Neural crest cell (in vitro differentiated cells): ENCODE data around the gene PTTG1IP. TPM values are rescaled to one million over a fixed set of nuclear protein-coding genes. Genes with fewer than 3 reads are reported as not detected.
A peak's percentile ranks its signal among the peaks of the same experiment; 100 is the strongest.

Source experiments
- DNase-seq: peaks from one replicate; pipeline ENCODE4 v3.0.0; 2021; ENCODE audit warnings: low read depth, mixed read lengths, low spot score
- H3K27ac Mint-ChIP-seq: one replicate; pipeline ENCODE4 v1.8.0; 2021; ENCODE audit warnings: mild to moderate bottlenecking, mixed read lengths; ENCODE audit not compliant: unreplicated experiment
- H3K27me3 Mint-ChIP-seq: 2 replicates; pipeline ENCODE4 v1.8.0; 2021; ENCODE audit warnings: low read depth, mild to moderate bottlenecking, mixed read lengths
- H3K36me3 Mint-ChIP-seq: 2 replicates; pipeline ENCODE4 v1.8.0; 2021; ENCODE audit warnings: low read depth, mild to moderate bottlenecking, mixed read lengths
- H3K4me1 Mint-ChIP-seq: 2 replicates; pipeline ENCODE4 v1.8.0; 2021; ENCODE audit warnings: mixed read lengths
- H3K4me3 Mint-ChIP-seq: one replicate; pipeline ENCODE4 v1.8.0; 2021; ENCODE audit warnings: mild to moderate bottlenecking, mixed read lengths
- H3K9me3 Mint-ChIP-seq: 2 replicates; pipeline ENCODE4 v1.8.0; 2021; ENCODE audit warnings: mixed read lengths
- total RNA-seq: library from RNA; stranded (reverse); gene quantifications from 2 replicates; pipeline ENCODE4 v1.2.1, GENCODE V29; 2021
- TF ChIP-seq, protein P1 (sequence below): fragments of 200-600 bp; sonication (generic); conservative IDR thresholded peaks from 2 replicates; pipeline ENCODE4 v1.5.0; 2021; ENCODE audit warnings: antibody characterized with exemption, mild to moderate bottlenecking

The PTTG1IP gene
- total RNA-seq, 1 donor from 2014 or later, result 164 TPM

DNA sequence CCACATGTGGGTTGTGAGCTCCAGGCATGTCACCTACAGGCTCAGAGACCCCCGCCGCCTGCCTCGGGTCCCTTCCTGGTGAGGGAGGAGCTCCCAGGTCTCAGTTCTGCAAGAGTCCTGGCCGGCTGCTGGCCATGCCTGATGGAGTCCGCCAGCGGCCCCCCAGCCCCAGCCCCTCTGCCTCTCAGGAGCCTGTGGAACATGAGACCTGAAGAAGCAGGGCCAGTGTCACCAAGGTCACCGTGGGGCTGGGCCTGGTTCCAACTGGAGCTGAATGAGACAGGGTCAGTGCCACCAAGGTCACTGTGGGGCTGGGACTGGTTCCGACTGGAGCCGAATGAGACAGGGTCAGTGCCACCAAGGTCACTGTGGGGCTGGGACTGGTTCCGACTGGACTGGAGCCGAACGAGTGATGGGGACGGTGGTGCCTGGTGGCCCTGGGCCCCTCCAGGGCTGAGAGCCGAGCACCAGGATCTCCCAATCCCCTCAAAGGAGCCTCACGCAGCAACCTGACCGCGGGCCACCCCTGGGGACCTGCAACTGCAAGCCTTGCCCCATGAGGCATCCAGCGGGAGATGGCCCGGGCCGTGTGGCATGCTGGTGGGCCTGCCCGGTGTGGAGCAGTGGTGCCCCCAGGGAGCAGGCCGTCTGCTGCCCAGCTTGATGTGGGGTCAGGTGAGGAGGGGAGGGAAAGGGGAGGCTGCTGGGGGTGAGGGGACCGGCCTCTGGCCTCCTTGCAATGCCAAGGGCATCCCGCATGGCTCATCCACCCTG is 14.5 kb upstream of the PTTG1IP start:
- no peak for DNase-seq
- Mint-ChIP-seq H3K36me3 (no peaks in the 10 kb centered on the region), H3K27ac (no peak overlapping the region), H3K9me3 (no peaks in the 10 kb centered on the region), H3K27me3 (peaks cover 3% of the 10 kb centered on the region), H3K4me1 (no peaks in the 10 kb centered on the region), H3K4me3 (no peak overlapping the region)
- TF ChIP-seq, protein P1, sequence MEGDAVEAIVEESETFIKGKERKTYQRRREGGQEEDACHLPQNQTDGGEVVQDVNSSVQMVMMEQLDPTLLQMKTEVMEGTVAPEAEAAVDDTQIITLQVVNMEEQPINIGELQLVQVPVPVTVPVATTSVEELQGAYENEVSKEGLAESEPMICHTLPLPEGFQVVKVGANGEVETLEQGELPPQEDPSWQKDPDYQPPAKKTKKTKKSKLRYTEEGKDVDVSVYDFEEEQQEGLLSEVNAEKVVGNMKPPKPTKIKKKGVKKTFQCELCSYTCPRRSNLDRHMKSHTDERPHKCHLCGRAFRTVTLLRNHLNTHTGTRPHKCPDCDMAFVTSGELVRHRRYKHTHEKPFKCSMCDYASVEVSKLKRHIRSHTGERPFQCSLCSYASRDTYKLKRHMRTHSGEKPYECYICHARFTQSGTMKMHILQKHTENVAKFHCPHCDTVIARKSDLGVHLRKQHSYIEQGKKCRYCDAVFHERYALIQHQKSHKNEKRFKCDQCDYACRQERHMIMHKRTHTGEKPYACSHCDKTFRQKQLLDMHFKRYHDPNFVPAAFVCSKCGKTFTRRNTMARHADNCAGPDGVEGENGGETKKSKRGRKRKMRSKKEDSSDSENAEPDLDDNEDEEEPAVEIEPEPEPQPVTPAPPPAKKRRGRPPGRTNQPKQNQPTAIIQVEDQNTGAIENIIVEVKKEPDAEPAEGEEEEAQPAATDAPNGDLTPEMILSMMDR, result no peak

DNA sequence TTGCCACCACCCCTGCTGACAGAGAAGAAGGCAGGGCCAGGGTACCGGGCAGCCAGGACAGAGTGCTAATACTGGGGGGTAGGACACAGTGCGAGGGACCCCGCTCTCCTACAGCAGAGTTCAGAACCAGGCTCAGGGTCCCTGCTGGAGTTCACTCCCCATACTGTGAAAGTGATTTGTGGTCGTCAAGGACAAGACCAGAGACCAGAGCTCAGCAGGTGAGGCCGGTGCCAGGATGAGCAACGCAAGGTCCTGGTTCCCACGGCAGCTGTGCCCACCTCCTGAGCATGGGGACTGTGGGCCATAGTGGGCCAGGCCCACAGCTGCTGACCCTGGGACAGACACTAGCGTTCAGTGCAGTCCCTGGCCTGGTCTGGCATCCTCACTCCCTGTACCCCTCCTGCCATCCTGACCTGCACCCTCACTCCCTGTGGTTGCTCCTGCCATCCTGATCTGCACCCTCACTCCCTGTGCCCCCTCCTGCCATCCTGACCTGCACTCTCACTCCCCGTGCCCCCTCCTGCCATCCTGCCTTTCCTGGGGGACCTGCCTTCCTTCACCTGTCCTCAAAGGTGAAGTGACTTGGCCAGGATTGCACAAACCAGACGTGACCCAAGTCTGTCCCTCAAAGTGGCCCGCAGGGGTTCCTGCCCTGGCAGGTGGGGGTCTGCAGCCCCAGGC is 13.8 kb upstream of the PTTG1IP start:
- no peaks in the 10 kb centered on the region for H3K36me3 Mint-ChIP-seq
- no peak for DNase-seq
- H3K9me3 Mint-ChIP-seq, result no peaks in the 10 kb centered on the region
- H3K4me1 Mint-ChIP-seq, result no peaks in the 10 kb centered on the region
- peaks cover 3% of the 10 kb centered on the region for H3K27me3 Mint-ChIP-seq
- H3K27ac Mint-ChIP-seq, result peak overlapping the region; percentile 78
- H3K4me3 Mint-ChIP-seq, result no peak overlapping the region
- TF ChIP-seq, protein P1, result no peak

DNA sequence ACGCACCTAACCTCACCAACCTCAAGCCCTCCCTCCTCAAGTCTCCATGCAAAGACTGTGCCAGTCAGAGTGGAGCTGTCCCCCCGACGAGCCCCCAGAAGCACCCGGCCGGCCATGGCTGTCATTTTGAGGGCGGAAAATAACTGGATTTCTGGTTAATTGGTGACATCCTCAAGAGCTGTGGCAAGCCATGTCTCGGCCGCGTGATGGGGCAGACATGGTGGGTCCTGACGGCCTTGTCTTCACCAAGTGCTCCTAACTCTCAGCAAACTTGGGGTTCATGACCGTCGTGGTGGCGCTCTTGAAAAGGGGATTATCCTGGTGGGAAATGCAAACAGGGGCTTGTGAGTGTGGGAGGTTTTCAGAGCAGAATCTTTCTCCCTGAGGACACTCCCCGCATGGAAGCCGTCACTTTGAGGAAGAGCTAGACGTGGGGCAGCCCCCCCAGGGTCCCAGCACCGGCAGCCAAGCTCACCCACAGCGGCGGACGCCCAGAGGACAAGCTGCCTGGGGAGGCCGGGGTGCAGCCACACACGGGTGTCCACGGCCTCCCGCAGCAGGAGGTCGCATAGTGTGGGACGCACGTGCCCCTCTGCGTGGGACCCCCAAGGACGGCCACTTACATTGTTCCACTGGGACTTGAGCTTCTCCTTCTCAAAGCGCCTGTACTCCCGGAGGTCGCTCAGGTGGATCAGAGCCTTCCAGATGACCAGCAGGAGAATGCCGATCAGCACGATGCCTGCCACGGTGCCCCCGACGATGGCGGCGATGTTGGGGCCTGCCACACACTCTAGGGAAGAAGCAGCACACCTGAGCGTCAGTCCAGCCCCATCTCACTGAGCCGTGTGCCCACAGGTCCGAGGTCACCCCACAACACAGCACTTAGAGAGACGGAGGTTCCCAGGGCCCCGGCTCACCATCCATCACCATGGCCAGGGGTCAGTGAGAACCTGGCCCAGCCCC is 12.9 kb upstream of the PTTG1IP start:
- H3K4me3 Mint-ChIP-seq, result no peak overlapping the region
- H3K27me3 Mint-ChIP-seq, result peaks cover 3% of the 10 kb centered on the region
- DNase-seq, result no peak
- no peaks in the 10 kb centered on the region for H3K9me3 Mint-ChIP-seq
- H3K27ac Mint-ChIP-seq, result no peak overlapping the region
- TF ChIP-seq, protein P1, result no peak
- H3K4me1 Mint-ChIP-seq, result no peaks in the 10 kb centered on the region
- H3K36me3 Mint-ChIP-seq, result no peaks in the 10 kb centered on the region

DNA sequence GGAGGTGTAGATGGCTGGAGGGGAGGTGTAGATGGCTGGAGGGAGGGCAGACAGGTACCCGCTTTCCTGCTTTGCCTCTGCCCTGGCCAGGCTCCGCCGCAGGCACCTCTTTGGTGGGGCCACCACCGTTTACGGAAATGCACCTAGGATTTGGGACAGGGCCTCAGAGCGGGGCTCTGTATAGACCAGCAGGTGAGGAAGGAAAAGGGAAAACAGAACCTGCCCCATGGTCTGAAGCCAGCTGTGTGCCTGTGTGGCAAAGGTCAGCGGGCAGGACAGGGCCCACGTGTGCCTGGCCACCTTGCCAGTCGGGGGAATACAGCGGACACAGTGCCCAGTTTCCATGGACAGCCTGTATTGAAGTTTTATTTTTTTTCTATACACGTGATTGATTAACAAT is 12.1 kb upstream of the PTTG1IP start:
- peaks cover 6% of the 10 kb centered on the region for H3K27me3 Mint-ChIP-seq
- no peak for DNase-seq

DNA sequence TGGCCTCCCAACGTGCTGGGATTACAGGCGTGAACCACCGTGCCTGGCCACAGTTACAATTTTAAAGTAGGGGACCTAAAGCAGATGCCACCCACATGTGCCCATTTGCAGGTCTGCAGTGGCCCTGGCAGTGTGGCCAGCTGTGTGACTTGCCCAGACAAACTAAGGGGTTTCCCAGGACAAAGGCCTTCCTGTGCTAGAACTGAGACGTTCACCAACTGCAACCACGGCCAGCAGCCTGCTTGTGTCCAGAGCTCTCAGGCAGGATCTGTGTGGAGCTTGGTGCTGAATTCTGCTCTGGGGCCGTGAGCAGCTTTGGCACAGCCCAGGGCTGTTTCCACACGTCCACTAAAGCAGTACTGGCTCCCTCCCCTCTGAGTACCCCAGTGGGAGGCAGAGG is 10.6 kb upstream of the PTTG1IP start:
- no peaks in the 10 kb centered on the region for H3K36me3 Mint-ChIP-seq
- H3K9me3 Mint-ChIP-seq, result no peaks in the 10 kb centered on the region
- no peak for DNase-seq
- no peaks in the 10 kb centered on the region for H3K4me1 Mint-ChIP-seq
- H3K4me3 Mint-ChIP-seq, result no peak overlapping the region
- TF ChIP-seq, protein P1, result no peak
- H3K27me3 Mint-ChIP-seq, result peaks cover 9% of the 10 kb centered on the region
- no peak overlapping the region for H3K27ac Mint-ChIP-seq

More for the DNA sequence above, 12.1 kb upstream of the PTTG1IP start:
- Mint-ChIP-seq H3K9me3 (no peaks in the 10 kb centered on the region), H3K36me3 (no peaks in the 10 kb centered on the region), H3K4me1 (no peaks in the 10 kb centered on the region), H3K27ac (no peak overlapping the region), H3K4me3 (no peak overlapping the region)
- TF ChIP-seq, protein P1, result no peak
